HG03066 (cell line): ENCODE data around the gene CD7.

Experiments
- ATAC-seq: cut with Tn5 transposase; IDR thresholded peaks from one replicate; pipeline ENCODE4 v1.9.1; 2021; ENCODE audit warnings: low read depth; ENCODE audit not compliant: unreplicated experiment

The CD7 gene

GRCh38 chr17:82316651-82317393 lies 586 bp downstream of the CD7 start:
- no peak for ATAC-seq

DNA sequence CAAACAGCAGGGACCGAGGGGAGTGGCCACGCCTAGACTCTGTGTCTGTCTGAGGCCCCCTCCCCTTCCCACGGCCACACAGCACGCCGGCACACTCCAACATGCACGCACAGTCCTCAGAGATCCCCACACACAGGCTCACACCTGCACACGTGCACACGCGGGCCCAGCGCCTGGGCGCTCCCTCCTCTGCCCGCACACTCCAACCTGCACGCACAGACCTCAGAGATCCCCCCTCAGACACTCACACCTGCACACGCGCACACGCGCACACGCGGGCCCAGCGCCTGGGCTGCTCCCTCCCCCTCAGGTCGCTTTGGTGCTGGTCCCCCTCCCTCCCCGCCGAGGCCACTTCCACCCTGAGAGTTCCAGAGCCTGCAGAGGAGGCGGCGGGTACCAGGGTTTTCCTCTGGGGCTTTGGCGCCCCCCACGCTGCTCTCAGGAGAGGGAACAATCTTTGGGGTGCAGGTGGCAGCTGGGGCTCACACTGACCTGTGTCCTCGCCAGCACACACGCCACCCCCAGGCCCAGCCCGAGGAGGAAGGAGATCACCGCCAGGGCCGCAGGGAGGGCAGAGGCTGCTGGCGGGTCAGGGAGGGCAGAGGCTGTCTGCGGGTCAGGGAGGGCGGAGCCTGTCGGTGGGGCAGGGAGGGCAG lies 1.6 kb downstream of the CD7 start:
- ATAC-seq = no peak

DNA sequence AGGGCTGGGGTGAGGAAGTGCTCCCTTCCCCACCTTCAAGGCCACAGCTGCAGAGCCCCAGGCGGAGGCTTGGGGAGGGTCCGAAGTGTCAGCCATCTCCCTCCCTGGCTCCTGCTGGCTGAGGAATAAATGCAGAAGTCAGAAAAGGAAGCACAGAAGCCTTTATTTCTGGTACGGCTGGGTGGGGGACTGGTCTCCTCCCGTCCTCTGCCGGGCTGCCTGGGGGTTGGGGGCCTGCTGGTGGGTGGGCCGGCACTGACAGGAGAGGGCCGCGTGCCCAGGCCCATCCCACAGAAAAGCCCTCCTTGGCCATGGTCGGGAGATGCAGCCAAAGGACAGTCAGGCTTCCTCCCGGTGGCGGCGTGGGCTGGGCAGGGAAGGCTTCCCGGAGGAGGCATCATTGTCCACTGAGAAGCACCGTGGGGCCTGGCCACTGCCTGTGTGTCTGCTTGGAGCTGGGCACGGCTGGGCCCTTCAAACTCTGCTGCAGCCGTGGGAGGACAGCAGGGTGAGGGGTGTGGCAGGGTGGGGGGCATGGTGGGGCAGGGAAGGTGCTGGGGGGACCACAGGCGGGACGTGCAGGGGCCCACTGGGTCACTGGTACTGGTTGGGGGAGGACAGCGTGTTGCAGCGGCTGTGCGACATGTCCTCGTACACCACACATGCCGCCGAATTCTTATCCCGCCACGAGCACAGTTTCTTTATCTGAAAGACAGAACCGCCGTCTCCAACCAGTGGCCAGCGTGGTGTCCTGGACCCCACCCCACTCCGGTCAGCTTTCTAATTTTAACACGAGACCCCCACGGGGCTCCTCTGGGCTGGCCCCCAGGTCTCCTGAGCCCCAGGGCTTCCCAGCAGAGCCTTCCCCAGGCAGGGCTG lies 2.4 kb downstream of the CD7 start:
- ATAC-seq = no peak

- no peak for ATAC-seq
Observed at GRCh38 chr17:82314012-82314726, 3.2 kb downstream of the CD7 start.

GRCh38 chr17:82313195-82314011 lies 4.0 kb downstream of the CD7 start:
- no peak for ATAC-seq

- no peak for ATAC-seq
Observed at GRCh38 chr17:82311971-82312370, 5.4 kb downstream of the CD7 start.

DNA sequence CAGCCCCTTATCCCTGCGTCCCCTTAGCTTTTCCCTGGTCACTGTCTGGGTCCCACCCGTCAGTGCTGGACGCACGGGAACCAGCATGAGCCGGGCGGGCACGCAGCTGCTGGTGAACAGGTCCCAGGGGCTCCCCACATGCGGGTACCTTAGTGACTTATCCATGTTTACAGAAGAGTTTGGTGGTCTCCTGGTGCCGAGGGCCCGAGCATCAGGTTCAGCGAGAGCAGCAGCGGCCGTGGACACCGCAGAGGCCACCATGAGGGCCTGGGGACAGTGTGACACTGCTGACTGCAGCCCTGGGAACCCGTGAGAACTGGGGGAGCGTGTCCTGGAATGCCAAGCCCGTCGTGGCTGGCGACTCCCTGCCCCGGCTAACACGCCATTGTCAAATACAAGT lies 6.5 kb downstream of the CD7 start:
- ATAC-seq = no peak

DNA sequence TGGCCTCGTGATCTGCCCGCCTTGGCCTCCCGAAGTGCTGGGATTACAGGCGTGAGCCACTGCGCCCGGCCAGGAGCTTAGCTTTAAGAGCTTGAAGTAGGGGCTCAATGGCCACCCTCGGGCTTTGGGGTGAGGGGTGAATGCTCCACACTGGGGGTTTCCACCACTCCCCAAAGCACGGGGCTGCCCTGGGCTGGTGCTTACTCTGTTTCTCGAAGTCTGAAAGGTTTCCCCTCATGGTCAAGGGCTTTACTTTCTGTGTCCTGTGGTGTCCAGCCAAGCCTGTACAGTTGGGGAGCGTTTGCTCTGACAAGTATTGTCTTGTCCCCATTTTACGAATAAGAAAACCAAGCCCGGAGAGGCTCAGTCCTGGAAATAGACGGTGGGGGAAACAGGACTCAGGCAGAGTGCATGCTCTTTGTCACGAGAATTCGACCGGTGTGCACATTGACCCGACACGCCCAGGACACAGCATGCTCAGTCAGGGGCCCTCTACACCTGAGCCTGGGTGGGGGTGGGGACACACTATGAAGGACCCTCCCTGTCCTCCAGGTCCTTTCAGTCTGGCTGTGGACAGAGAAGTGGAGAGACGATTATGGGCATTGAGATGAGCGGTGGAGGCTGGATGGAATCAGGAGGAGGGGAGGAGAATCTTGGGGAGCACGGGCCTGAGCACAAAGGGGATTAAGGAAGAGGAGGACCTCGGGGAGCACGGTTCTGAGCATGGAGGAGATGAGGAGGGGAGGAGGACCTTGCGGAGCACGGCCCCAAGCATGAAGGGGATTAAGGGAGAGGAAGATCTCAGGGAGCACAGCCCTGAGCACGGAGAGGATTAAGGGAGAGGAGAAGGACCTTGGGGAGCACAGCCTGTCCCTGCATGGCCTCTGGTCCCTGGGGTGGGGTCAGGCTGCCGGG lies 7.5 kb downstream of the CD7 start:
- no peak for ATAC-seq

GRCh38 chr17:82305727-82306300 lies 11.6 kb downstream of the CD7 start:
- no peak for ATAC-seq

DNA sequence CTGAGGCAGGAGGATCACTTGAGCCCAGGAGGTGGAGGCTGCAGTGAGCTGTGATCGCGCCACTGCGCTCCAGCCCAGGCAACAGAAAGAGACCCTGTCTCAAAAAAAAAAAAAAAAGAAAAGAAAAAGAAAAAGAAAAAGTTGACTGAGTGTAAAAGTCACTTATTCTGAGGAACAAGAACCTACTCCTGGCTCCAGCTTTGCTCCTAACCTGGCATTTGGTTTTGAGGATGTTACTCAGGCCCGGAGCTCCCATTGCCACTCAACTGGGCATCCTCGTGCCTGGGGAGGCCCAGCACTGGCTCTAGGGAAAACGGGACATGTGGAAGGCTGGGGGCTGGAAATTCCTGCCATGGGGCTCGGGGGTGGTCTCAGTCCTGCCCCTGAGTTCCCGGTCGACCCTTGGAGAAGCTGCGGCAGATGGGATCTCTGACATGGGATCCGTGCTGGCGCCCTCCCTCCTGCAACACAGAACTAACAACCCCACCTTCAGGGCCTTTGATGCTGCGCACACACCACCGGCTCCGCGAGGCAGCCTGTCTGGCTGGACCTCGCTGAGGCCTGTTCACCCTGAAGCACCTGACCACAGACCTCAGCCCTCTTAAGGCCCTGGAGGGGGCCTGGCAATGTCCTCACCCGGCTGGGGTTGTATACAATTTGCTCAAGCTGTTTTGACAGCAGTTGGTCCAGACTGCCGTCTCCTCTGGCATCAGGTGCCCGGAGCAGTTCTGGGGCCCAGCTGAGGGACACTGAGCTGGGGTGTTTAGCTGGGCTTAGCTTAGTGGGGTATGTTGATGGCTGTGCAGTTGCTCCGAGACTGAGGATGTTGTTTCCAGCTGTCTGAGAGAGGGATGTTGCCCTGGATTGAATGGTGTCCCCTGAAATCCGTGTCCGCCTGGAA lies 12.3 kb downstream of the CD7 start:
- no peak for ATAC-seq

- ATAC-seq = no peak
Observed at GRCh38 chr17:82303944-82304808, 13.2 kb downstream of the CD7 start.

DNA sequence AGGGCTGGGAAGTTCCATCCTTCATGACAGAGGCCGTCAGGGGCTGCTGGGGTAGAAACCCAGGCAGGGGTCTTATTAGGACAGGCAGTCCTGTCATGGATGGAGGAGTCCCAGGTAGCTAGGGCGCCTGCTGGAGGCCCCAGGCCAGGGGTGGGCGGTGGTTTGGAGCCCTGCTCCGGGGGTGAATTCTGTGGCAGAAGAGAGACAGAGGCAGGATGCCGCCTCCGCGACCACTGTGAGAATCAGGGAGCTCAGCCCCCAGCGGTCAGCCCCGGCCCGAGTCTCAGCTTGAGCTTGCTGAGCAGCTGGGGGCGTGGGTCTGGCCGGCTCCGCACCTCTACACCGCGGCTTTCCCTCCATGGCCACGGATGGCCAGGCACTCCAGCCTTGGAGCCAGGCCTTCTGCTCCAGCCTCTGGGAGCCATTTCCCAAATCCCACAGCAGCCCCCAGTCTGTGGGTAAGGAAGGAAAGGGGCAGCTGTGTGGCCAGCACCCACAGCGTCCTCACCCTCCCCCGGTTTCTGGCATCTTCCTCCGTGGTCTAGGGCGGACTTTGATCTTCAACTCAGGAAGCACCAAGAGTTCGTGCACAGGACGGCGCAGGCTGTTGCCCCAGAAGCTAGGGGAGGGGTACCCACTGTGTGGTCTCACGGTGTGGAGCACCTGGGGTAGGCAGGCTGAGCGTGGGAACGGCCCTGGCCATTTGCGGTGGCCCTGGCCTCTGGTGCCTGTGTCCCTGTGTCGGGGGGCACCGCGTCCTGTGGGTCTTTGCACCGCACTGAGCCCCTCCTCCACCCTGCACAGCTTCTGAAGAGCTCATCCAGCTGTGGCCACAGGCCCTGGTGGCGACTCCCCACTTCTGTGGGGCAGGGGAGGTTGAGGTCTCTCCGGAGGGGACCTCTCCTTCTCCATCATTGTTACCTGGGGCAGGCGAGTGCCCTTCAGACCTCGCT lies 14.1 kb downstream of the CD7 start:
- no peak for ATAC-seq

DNA sequence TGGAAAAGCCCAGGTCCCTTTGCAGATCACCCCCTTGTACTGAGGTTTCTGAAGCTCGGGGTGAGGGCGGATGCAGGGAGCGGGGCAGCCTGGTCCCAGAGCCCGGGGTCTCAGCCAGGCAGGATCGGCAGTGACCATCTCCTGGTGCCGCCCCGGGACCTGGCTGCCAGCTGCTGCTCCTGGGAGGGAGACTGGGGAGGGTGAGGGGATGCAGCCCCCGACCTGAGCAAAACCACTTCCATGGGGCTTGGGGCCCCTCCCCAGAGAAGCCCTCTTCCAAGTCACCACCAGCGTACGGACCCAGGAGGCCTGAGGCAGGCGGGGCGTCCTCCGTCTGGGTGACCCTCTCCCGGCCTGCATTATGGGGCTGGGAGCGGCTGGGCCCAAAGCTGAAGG lies 14.8 kb downstream of the CD7 start:
- ATAC-seq = no peak

DNA sequence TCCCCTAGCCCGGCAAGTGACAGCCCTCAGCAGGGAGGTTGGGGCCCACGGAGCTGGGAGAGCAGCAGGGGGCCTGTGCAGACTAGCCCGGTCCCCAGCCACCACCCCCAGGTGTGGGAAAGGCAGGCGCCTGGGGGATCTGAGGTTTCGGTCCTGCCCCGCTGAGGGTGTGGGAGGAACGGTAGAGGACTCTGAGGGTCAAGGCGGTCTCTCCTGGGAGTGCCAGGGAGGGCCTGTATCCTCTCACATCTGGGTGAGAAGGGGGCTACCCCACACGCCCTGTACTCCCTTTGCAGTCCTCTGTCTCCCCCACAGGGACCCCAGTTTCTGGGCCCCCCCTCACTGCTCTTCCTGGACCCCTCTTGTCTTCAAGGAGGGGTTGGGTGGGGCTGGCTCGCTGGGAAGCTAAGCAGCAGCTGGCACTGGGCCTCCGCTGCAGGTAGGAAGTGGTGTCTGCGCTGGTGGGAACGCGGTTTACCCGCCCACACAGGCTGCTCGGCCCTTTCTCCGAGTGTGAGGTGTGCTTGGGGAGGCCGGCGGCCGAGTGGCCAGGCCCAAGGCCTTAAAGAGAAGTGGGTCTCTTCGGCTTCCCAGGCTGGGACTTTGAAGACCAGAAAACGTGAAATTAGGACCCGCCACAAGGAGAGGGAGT lies 15.4 kb downstream of the CD7 start:
- ATAC-seq = no peak

DNA sequence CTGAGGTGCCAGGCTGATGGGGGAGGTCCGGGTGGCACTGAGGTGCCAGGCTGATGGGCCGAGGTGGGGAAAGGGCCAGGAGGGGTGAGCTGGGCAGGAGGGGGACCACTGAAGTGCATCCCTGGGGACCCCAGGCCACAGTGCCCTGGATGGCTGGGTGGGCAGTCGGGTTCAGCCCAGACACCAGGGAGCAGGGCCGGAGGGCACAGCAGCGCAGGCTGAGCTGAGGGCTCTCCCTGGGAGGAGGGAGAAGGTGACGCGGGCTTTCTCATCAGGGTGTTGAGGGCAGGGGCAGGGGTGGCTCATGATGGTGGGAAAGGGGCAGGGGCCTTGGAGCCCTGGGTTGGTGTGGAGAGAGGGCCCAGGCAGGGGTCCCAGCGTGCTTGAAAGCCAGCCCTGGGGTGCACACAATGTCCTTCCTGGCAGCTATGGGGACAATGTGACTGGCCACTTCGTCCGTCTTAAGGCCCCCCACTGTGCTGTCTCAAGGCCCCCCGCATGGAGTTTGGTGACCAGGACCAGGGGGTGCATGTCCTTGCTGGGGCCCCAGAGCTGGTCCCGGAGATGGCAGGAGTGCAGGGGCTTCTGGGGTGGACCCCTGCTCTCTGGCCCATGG lies 16.0 kb downstream of the CD7 start:
- no peak for ATAC-seq
